ENCODE results near the gene ALB. TPM values are rescaled to one million over a fixed set of nuclear protein-coding genes. Genes with fewer than 3 reads are reported as not detected.

ALB gene
- polyA plus RNA-seq, 3 donors from 2014 or later: not detected

- Mint-ChIP-seq H3K36me3 (peaks cover 0 to 8% (median 0%) of the 10 kb centered on the region in 3 donors), H3K27ac (no peak overlapping the region), H3K27me3 (ENCODE audit: low read depth in 3 of 3) (peaks cover 0 to 6% (median 0%) of the 10 kb centered on the region in 3 donors), H3K9me3 (peaks cover 0 to 9% (median 5%) of the 10 kb centered on the region in 6 donors), H3K4me1 (no peaks in the 10 kb centered on the region), H3K4me3 (no peak overlapping the region)
- DNase-seq: no peak
Observed at GRCh38 chr4:73456177-73457022, 52.3 kb downstream of the ALB start.

- DNase-seq: no peak
- Mint-ChIP-seq H3K27me3 (ENCODE audit: low read depth in 3 of 3) (peaks cover 0 to 6% (median 0%) of the 10 kb centered on the region in 3 donors), H3K4me3 (no peak overlapping the region), H3K27ac (no peak overlapping the region), H3K9me3 (peaks cover 3 to 9% (median 6%) of the 10 kb centered on the region in 6 donors), H3K4me1 (no peaks in the 10 kb centered on the region), H3K36me3 (peaks cover 0 to 4% (median 0%) of the 10 kb centered on the region in 3 donors)
Observed at GRCh38 chr4:73458184-73459047, 54.3 kb downstream of the ALB start.

DNA sequence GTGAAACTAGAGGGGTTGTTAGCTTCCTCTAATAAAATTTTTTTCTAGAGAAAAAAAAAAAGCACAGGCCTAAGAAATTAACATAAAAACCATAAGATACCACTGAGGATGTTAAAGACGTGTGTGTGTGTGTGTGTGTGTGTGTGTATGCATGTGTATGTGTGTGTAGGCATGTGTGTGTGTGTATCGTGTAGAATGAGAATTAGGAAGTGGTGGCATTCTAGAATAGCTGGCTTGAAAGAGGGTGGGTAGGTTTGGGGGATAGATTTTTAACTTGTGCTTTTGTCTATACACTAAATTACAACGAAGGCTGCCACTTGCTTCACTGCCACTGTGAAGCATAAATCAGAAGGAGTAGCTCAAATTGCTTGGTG is 54.9 kb downstream of the ALB start:
- Mint-ChIP-seq H3K27ac (no peak overlapping the region), H3K9me3 (peaks cover 3 to 9% (median 6%) of the 10 kb centered on the region in 6 donors), H3K36me3 (peaks cover 0 to 4% (median 0%) of the 10 kb centered on the region in 3 donors), H3K27me3 (ENCODE audit: low read depth in 3 of 3) (peaks cover 0 to 6% (median 0%) of the 10 kb centered on the region in 3 donors), H3K4me1 (no peaks in the 10 kb centered on the region), H3K4me3 (no peak overlapping the region)
- no peak for DNase-seq

GRCh38 chr4:73460913-73461522 is 56.9 kb downstream of the ALB start:
- Mint-ChIP-seq H3K4me1 (no peaks in the 10 kb centered on the region), H3K4me3 (no peak overlapping the region), H3K36me3 (peaks cover 0 to 4% (median 0%) of the 10 kb centered on the region in 3 donors), H3K27me3 (ENCODE audit: low read depth in 3 of 3) (peaks cover 0 to 6% (median 1%) of the 10 kb centered on the region in 3 donors), H3K9me3 (peaks cover 3 to 9% (median 6%) of the 10 kb centered on the region in 6 donors), H3K27ac (no peak overlapping the region)
- DNase-seq: no peak

GRCh38 chr4:73468170-73468569 is 64.1 kb downstream of the ALB start:
- no peak overlapping the region for H3K4me3 Mint-ChIP-seq
- peaks cover 0 to 3% (median 2%) of the 10 kb centered on the region in 3 donors for H3K27me3 Mint-ChIP-seq (ENCODE audit: low read depth in 3 of 3)
- H3K27ac Mint-ChIP-seq: no peak overlapping the region
- H3K9me3 Mint-ChIP-seq: peaks cover 0 to 22% (median 4%) of the 10 kb centered on the region in 6 donors
- H3K4me1 Mint-ChIP-seq: no peaks in the 10 kb centered on the region
- no peak for DNase-seq
- H3K36me3 Mint-ChIP-seq: no peaks in the 10 kb centered on the region

- peaks cover 3 to 40% (median 10%) of the 10 kb centered on the region in 6 donors for H3K9me3 Mint-ChIP-seq
- no peaks in the 10 kb centered on the region for H3K36me3 Mint-ChIP-seq
Observed at GRCh38 chr4:73470728-73471127, 66.6 kb downstream of the ALB start.

More at GRCh38 chr4:73470728-73471127, 66.6 kb downstream of the ALB start:
- no peak for DNase-seq
- H3K4me1 Mint-ChIP-seq: no peaks in the 10 kb centered on the region
- H3K27ac Mint-ChIP-seq: no peak overlapping the region
- no peak overlapping the region for H3K4me3 Mint-ChIP-seq
- H3K27me3 Mint-ChIP-seq (ENCODE audit: low read depth in 3 of 3): peaks cover 0 to 2% (median 1%) of the 10 kb centered on the region in 3 donors

Other genes starting within 250 kb of the ALB start
- gene ANKRD17, start 145.5 kb upstream of the ALB start, polyA plus RNA-seq: 10 to 100 TPM in 1 of 3 donors, 1 to 10 TPM in 2; 4.8 to 15.9 (median 8.5) TPM
- not detected for gene AFP, start 31.9 kb downstream of the ALB start, polyA plus RNA-seq
- not detected for gene AFM, start 77.5 kb downstream of the ALB start, polyA plus RNA-seq
- gene RASSF6, start 216.1 kb downstream of the ALB start, polyA plus RNA-seq: not detected

All from immature natural killer cell (primary cell).